Measurements from ENCODE around the gene MCRIP1. TPM values are rescaled to one million over a fixed set of nuclear protein-coding genes. Genes with fewer than 3 reads are reported as not detected.

Gene MCRIP1
- total and polyA plus RNA-seq, 2 experiments from 2014 or later = 66.1 to 118 TPM

- no peaks in the 10 kb centered on the region for H3K79me2 ChIP-seq
- no peaks in the 10 kb centered on the region for H3K4me1 ChIP-seq (ENCODE audit: insufficient read depth)
- no peaks in the 10 kb centered on the region for H3K36me3 ChIP-seq (replicated peaks; ENCODE audit: insufficient read depth, low read depth)
- no peak overlapping the region for H3K4me2 ChIP-seq
- no peak for DNase-seq (ENCODE audit: low spot score)
- H3K27me3 ChIP-seq = no peaks in the 10 kb centered on the region
- H4K20me1 ChIP-seq (ENCODE audit: insufficient read depth, poor library complexity, severe bottlenecking) = no peaks in the 10 kb centered on the region
- TF ChIP-seq EZH2phosphoT487 (IDR thresholded peaks at IDR 0.05; ENCODE audit: low read depth, severe bottlenecking, unreplicated experiment) (no peak), EZH2 (IDR thresholded peaks at IDR 0.05; ENCODE audit: borderline replicate concordance) (no peak)
- TF ChIP-seq, protein P1, sequence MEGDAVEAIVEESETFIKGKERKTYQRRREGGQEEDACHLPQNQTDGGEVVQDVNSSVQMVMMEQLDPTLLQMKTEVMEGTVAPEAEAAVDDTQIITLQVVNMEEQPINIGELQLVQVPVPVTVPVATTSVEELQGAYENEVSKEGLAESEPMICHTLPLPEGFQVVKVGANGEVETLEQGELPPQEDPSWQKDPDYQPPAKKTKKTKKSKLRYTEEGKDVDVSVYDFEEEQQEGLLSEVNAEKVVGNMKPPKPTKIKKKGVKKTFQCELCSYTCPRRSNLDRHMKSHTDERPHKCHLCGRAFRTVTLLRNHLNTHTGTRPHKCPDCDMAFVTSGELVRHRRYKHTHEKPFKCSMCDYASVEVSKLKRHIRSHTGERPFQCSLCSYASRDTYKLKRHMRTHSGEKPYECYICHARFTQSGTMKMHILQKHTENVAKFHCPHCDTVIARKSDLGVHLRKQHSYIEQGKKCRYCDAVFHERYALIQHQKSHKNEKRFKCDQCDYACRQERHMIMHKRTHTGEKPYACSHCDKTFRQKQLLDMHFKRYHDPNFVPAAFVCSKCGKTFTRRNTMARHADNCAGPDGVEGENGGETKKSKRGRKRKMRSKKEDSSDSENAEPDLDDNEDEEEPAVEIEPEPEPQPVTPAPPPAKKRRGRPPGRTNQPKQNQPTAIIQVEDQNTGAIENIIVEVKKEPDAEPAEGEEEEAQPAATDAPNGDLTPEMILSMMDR (IDR thresholded peaks at IDR 0.05; ENCODE audit: poor library complexity) = no peak
- WGBS (ENCODE audit: low lambda C conversion rate, missing lambda C conversion rate) = 89% methylated on average over 21 of the region's 21 CpGs
- H2AFZ ChIP-seq = no peak overlapping the region
- H3K27ac ChIP-seq = no peak overlapping the region
- no peaks in the 10 kb centered on the region for H3K9me3 ChIP-seq (ENCODE audit: low read depth)
- H3K4me3 ChIP-seq = no peak overlapping the region
- no peaks in the 10 kb centered on the region for H3K9me2 ChIP-seq (replicated peaks; ENCODE audit: insufficient read depth)
Measured at GRCh38 chr17:81842725-81843504, 9.8 kb upstream of the MCRIP1 start.

- no peak overlapping the region for H3K27ac ChIP-seq
- no peaks in the 10 kb centered on the region for H3K4me1 ChIP-seq (ENCODE audit: insufficient read depth)
- no peaks in the 10 kb centered on the region for H3K27me3 ChIP-seq
- H4K20me1 ChIP-seq (ENCODE audit: insufficient read depth, poor library complexity, severe bottlenecking) = no peaks in the 10 kb centered on the region
- no peak for TF ChIP-seq EZH2phosphoT487 (IDR thresholded peaks at IDR 0.05; ENCODE audit: low read depth, severe bottlenecking, unreplicated experiment)
- TF ChIP-seq EZH2 (IDR thresholded peaks at IDR 0.05; ENCODE audit: borderline replicate concordance) = no peak
- TF ChIP-seq, protein P1 (IDR thresholded peaks at IDR 0.05; ENCODE audit: poor library complexity) = no peak
- H3K4me3 ChIP-seq = no peak overlapping the region
- 95% methylated on average over 11 of the region's 11 CpGs for WGBS (ENCODE audit: low lambda C conversion rate, missing lambda C conversion rate)
- no peak for DNase-seq (ENCODE audit: low spot score)
- H2AFZ ChIP-seq = no peak overlapping the region
- H3K79me2 ChIP-seq = no peaks in the 10 kb centered on the region
- H3K9me2 ChIP-seq (replicated peaks; ENCODE audit: insufficient read depth) = no peaks in the 10 kb centered on the region
- no peak overlapping the region for H3K4me2 ChIP-seq
- no peaks in the 10 kb centered on the region for H3K9me3 ChIP-seq (ENCODE audit: low read depth)
- H3K36me3 ChIP-seq (replicated peaks; ENCODE audit: insufficient read depth, low read depth) = no peaks in the 10 kb centered on the region
Measured at GRCh38 chr17:81842378-81842724, 9.3 kb upstream of the MCRIP1 start.

GRCh38 chr17:81841866-81842265 lies 8.8 kb upstream of the MCRIP1 start:
- no peak overlapping the region for H3K4me2 ChIP-seq
- H3K9me2 ChIP-seq (replicated peaks; ENCODE audit: insufficient read depth) = no peaks in the 10 kb centered on the region
- no peak for DNase-seq (ENCODE audit: low spot score)
- H3K27ac ChIP-seq = no peak overlapping the region
- H3K79me2 ChIP-seq = no peaks in the 10 kb centered on the region
- H3K4me3 ChIP-seq = no peak overlapping the region
- whole genome bisulfite sequencing (ENCODE audit: low lambda C conversion rate, missing lambda C conversion rate) = 86% methylated on average over 15 of the region's 15 CpGs
- H3K27me3 ChIP-seq = no peaks in the 10 kb centered on the region
- TF ChIP-seq EZH2phosphoT487 (IDR thresholded peaks at IDR 0.05; ENCODE audit: low read depth, severe bottlenecking, unreplicated experiment) = no peak
- TF ChIP-seq, protein P1 (IDR thresholded peaks at IDR 0.05; ENCODE audit: poor library complexity) = no peak
- H4K20me1 ChIP-seq (ENCODE audit: insufficient read depth, poor library complexity, severe bottlenecking) = no peaks in the 10 kb centered on the region
- no peak overlapping the region for H2AFZ ChIP-seq
- no peaks in the 10 kb centered on the region for H3K36me3 ChIP-seq (replicated peaks; ENCODE audit: insufficient read depth, low read depth)
- no peaks in the 10 kb centered on the region for H3K9me3 ChIP-seq (ENCODE audit: low read depth)
- no peaks in the 10 kb centered on the region for H3K4me1 ChIP-seq (ENCODE audit: insufficient read depth)
